T-cell (primary cell): ENCODE data around the gene NR2F1. TPM values are rescaled to one million over a fixed set of nuclear protein-coding genes. Genes with fewer than 3 reads are reported as not detected.

Source experiments
- ATAC-seq, 4 experiments: fragments of 200-7000 bp in 3 of 4; fragments of 150-1000 bp in 1 of 4; cut with Tn5 transposase; replicated peaks in 1 of 4; 1 replicate in 3 of 4; 2 replicates in 1 of 4; pipeline ENCODE4 v1.10.0; 2021; ENCODE audit warnings: moderate library complexity in 3 of 4, mild to moderate bottlenecking in 2 of 4, moderate number of reproducible peaks in 1 of 4
- CTCF ChIA-PET, 2 donors: fragments of 300-600 bp; sonication (Branson Sonifier 250); formaldehyde crosslinking; loops; one replicate each; lab custom pipeline; 2022; ENCODE audit warnings: antibody characterized with exemption in 2 of 2; lab: Charles Lee
- POLR2A ChIA-PET, 2 donors: fragments of 300-600 bp; sonication (Branson Sonifier 250); formaldehyde crosslinking; loops; one replicate each; lab custom pipeline; 2022; ENCODE audit warnings: antibody characterized with exemption in 2 of 2; lab: Charles Lee
- DNase-seq, 35 experiments: peaks; one replicate each; pipeline versions ENCODE4 v3.0.0 to v3.0.0-alpha.2; 2013 to 2023
- H3K27ac ChIP-seq: one replicate; pipeline ENCODE4 v1.5.1; 2013; ENCODE audit warnings: low read length
- H3K27me3 ChIP-seq, 2 experiments: replicated peaks in 1 of 2; 1 replicate in 1 of 2; 2 replicates in 1 of 2; pipeline versions ENCODE4 v1.6.1 to v1.7.0; 2013; ENCODE audit warnings: low read length in 1 of 2, mixed read lengths in 1 of 2; ENCODE audit not compliant: control insufficient read depth in 2 of 2, insufficient read depth in 2 of 2; ENCODE audit errors: extremely low read depth in 1 of 2
- H3K36me3 ChIP-seq, 2 donors: 1 replicate in 1 of 2; 2 replicates in 1 of 2; pipeline versions ENCODE4 v1.6.1 to v1.7.0; 2013; ENCODE audit warnings: low read length in 1 of 2; ENCODE audit not compliant: control insufficient read depth in 2 of 2, insufficient read depth in 1 of 2; ENCODE audit errors: extremely low read depth in 1 of 2
- H3K4me1 ChIP-seq, 2 experiments: 1 replicate in 1 of 2; 2 replicates in 1 of 2; pipeline versions ENCODE4 v1.6.1 to v1.7.0; 2013; ENCODE audit warnings: low read length in 2 of 2, mixed read lengths in 1 of 2; ENCODE audit not compliant: insufficient read depth in 2 of 2, control insufficient read depth in 1 of 2; ENCODE audit errors: extremely low read depth in 1 of 2
- H3K4me3 ChIP-seq, 2 donors: 1 replicate in 1 of 2; 2 replicates in 1 of 2; pipeline versions ENCODE4 v1.5.1 to v1.7.0; 2013; ENCODE audit warnings: mild to moderate bottlenecking in 2 of 2, low read length in 1 of 2, moderate library complexity in 1 of 2; ENCODE audit not compliant: control insufficient read depth in 1 of 2; ENCODE audit errors: extremely low read depth in 1 of 2
- H3K9me3 ChIP-seq: 2 replicates; pipeline ENCODE4 v1.7.0; 2013
- H3K27ac Mint-ChIP-seq, 2 donors: one replicate each; pipeline ENCODE4 v1.8.0; 2020 to 2021; ENCODE audit warnings: mild to moderate bottlenecking in 2 of 2, mixed read lengths in 2 of 2
- H3K27me3 Mint-ChIP-seq, 2 donors: one replicate each; pipeline ENCODE4 v1.8.0; 2021 to 2022; ENCODE audit warnings: mixed read lengths in 2 of 2
- H3K36me3 Mint-ChIP-seq: one replicate; pipeline ENCODE4 v1.8.0; 2021; ENCODE audit warnings: mixed read lengths
- H3K4me1 Mint-ChIP-seq, 3 donors: one replicate each; pipeline ENCODE4 v1.8.0; 2020 to 2022; ENCODE audit warnings: mixed read lengths in 3 of 3, mild to moderate bottlenecking in 1 of 3
- H3K4me3 Mint-ChIP-seq, 3 donors: one replicate each; pipeline ENCODE4 v1.8.0; 2020 to 2022; ENCODE audit warnings: mild to moderate bottlenecking in 3 of 3, mixed read lengths in 3 of 3, moderate library complexity in 3 of 3
- H3K9me3 Mint-ChIP-seq, 3 donors: one replicate each; pipeline ENCODE4 v1.8.0; 2020 to 2022; ENCODE audit warnings: mixed read lengths in 3 of 3
- WGBS: methylation state at CpG from one replicate; pipeline ENCODE4 v1.1.5; 2013; ENCODE audit warnings: missing lambda C conversion rate; ENCODE audit not compliant: insufficient coverage; 5-methylcytosine and 5-hydroxymethylcytosine counted together
- total RNA-seq, 35 experiments: library from RNA in 6 of 35; stranded (reverse) in 6 of 35; fragments of 120-200 nt in 1 of 35; gene quantifications; one replicate each; pipeline versions ENCODE4 v1.2.1 to v1.2.4 and lab custom pipeline; 2013 to 2026

The NR2F1 gene
- total RNA-seq, 5 donors from 2014 or later (not counting 1 experiment from before 2014, with no cell fraction given), result 0.25 to 0.67 (median 0.33) TPM; not detected in 2

GRCh38 chr5:93577854-93578812 is 4.9 kb upstream of the NR2F1 start:
- H3K27ac ChIP-seq, result no peak overlapping the region
- Mint-ChIP-seq H3K27ac (peak overlapping the region in 1 of 2 donors; percentile 20), H3K9me3 (no peaks in the 10 kb centered on the region), H3K4me3 (peak overlapping the region; percentile 21 to 48 (median 34)), H3K4me1 (peaks cover 20 to 27% (median 22%) of the 10 kb centered on the region in 3 donors), H3K36me3 (no peaks in the 10 kb centered on the region), H3K27me3 (peaks cover 65 to 68% of the 10 kb centered on the region in 2 donors)
- ChIA-PET CTCF (interaction anchor here in 1 of 2 donors (0.5 to 0.7 kb wide), 2 partner anchors 226 to 526 kb away, joined by 3 to 4 read pairs; no protein-coding TSS in a partner anchor), POLR2A (interaction anchor here in 1 of 2 donors (0.6 kb wide), 1 partner anchor 226 kb away, joined by 4 read pairs; no protein-coding TSS in a partner anchor)
- H3K4me1 ChIP-seq, result peaks cover 4 to 45% of the 10 kb centered on the region in 2 experiments
- no peak overlapping the region for H3K4me3 ChIP-seq
- H3K27me3 ChIP-seq, result peaks cover 26 to 71% of the 10 kb centered on the region in 2 experiments
- no peak for DNase-seq
- no peaks in the 10 kb centered on the region for H3K9me3 ChIP-seq
- WGBS, result 30% methylated on average over 9 of the region's 25 CpGs
- ATAC-seq, result no peak
- no peaks in the 10 kb centered on the region for H3K36me3 ChIP-seq

GRCh38 chr5:93578813-93579691 is 4.0 kb upstream of the NR2F1 start:
- Mint-ChIP-seq H3K27ac (no peak overlapping the region), H3K4me1 (peaks cover 20 to 26% (median 25%) of the 10 kb centered on the region in 3 donors), H3K27me3 (peaks cover 55 to 59% of the 10 kb centered on the region in 2 donors), H3K36me3 (no peaks in the 10 kb centered on the region), H3K9me3 (no peaks in the 10 kb centered on the region), H3K4me3 (peak overlapping the region in 1 of 3 donors; percentile 48)
- H3K4me3 ChIP-seq, result peak overlapping the region; percentile 16 to 35
- peaks cover 20 to 68% of the 10 kb centered on the region in 2 experiments for H3K27me3 ChIP-seq
- no peak overlapping the region for H3K27ac ChIP-seq
- ChIA-PET POLR2A (interaction anchor here in 1 of 2 donors (0.5 kb wide), 1 partner anchor 34 kb away, joined by 8 read pairs; no protein-coding TSS in a partner anchor), CTCF (no interaction called here)
- ATAC-seq, result no peak
- H3K36me3 ChIP-seq, result no peaks in the 10 kb centered on the region
- 3% methylated on average over 29 of the region's 49 CpGs for WGBS
- H3K9me3 ChIP-seq, result no peaks in the 10 kb centered on the region
- no peak for DNase-seq
- peaks cover 11 to 53% of the 10 kb centered on the region in 2 experiments for H3K4me1 ChIP-seq

- H3K36me3 ChIP-seq, result no peaks in the 10 kb centered on the region
- Mint-ChIP-seq H3K4me1 (peaks cover 20 to 26% (median 25%) of the 10 kb centered on the region in 3 donors), H3K36me3 (no peaks in the 10 kb centered on the region), H3K27me3 (peaks cover 49 to 52% of the 10 kb centered on the region in 2 donors), H3K27ac (no peak overlapping the region), H3K9me3 (no peaks in the 10 kb centered on the region), H3K4me3 (peak overlapping the region in 2 of 3 donors; percentile 69 to 76)
- DNase-seq (peak in 1 of 35 experiments; percentile 27), ATAC-seq (peak in 2 of 4 experiments; percentile 2 to 3)
- ChIA-PET CTCF (no interaction called here), POLR2A (interaction anchor here in 1 of 2 donors (0.5 kb wide), 1 partner anchor 33 kb away, joined by 8 read pairs; no protein-coding TSS in a partner anchor)
- no peak overlapping the region for H3K27ac ChIP-seq
- WGBS, result 3% methylated on average over 32 of the region's 32 CpGs
- peaks cover 17 to 62% of the 10 kb centered on the region in 2 experiments for H3K27me3 ChIP-seq
- H3K9me3 ChIP-seq, result no peaks in the 10 kb centered on the region
- peaks cover 11 to 53% of the 10 kb centered on the region in 2 experiments for H3K4me1 ChIP-seq
- peak overlapping the region; percentile 46 to 78 for H3K4me3 ChIP-seq
These were observed 3.3 kb upstream of the NR2F1 start for GRCh38 chr5:93579692-93580062.

- Mint-ChIP-seq H3K36me3 (no peaks in the 10 kb centered on the region), H3K4me3 (peak overlapping the region in 2 of 3 donors; percentile 69 to 76), H3K9me3 (no peaks in the 10 kb centered on the region), H3K4me1 (peaks cover 20 to 27% (median 27%) of the 10 kb centered on the region in 3 donors), H3K27me3 (peaks cover 44 to 47% of the 10 kb centered on the region in 2 donors), H3K27ac (no peak overlapping the region)
- no peaks in the 10 kb centered on the region for H3K36me3 ChIP-seq
- peaks cover 12 to 62% of the 10 kb centered on the region in 2 experiments for H3K27me3 ChIP-seq
- DNase-seq, result peak in 1 of 35 experiments; percentile 31
- H3K9me3 ChIP-seq, result no peaks in the 10 kb centered on the region
- CTCF ChIA-PET, result interaction anchor here in 1 of 2 donors (0.6 to 1.1 kb wide), 2 partner anchors 219 to 220 kb away, joined by 3 read pairs; no protein-coding TSS in a partner anchor
- H3K27ac ChIP-seq, result no peak overlapping the region
- POLR2A ChIA-PET, result no interaction called here
- H3K4me3 ChIP-seq, result peak overlapping the region; percentile 46 to 78
- H3K4me1 ChIP-seq, result peaks cover 11 to 56% of the 10 kb centered on the region in 2 experiments
- 4% methylated on average over 52 of the region's 73 CpGs for WGBS
- ATAC-seq, result peak in 2 of 4 experiments; percentile 19 to 28
These were observed 2.7 kb upstream of the NR2F1 start for GRCh38 chr5:93580063-93580926.

GRCh38 chr5:93580927-93581445 is 2.0 kb upstream of the NR2F1 start, which contains the start of gene NR2F1-AS1:
Gene NR2F1-AS1, minus strand, starts transcription at chr5:93581219.
- Mint-ChIP-seq H3K27me3 (peaks cover 44 to 46% of the 10 kb centered on the region in 2 donors), H3K36me3 (no peaks in the 10 kb centered on the region), H3K9me3 (no peaks in the 10 kb centered on the region), H3K4me1 (peaks cover 26 to 32% (median 31%) of the 10 kb centered on the region in 3 donors), H3K4me3 (peak within 1 kb of the TSS in 2 of 3 donors; percentile 69 to 76), H3K27ac (no peak within 1 kb of the TSS)
- no peaks in the 10 kb centered on the region for H3K9me3 ChIP-seq
- no peaks in the 10 kb centered on the region for H3K36me3 ChIP-seq
- ChIA-PET POLR2A (no interaction called here), CTCF (interaction anchor here in 1 of 2 donors (0.6 to 1.1 kb wide), 3 partner anchors 19 to 219 kb away, joined by 3 read pairs; no protein-coding TSS in a partner anchor)
- peaks cover 16 to 69% of the 10 kb centered on the region in 2 experiments for H3K27me3 ChIP-seq
- no peak within 1 kb of the TSS for H3K27ac ChIP-seq
- peaks cover 11 to 61% of the 10 kb centered on the region in 2 experiments for H3K4me1 ChIP-seq
- WGBS, result 1% methylated on average over 20 of the region's 41 CpGs
- H3K4me3 ChIP-seq, result peak within 1 kb of the TSS; percentile 46 to 78
- ATAC-seq (peak; percentile 15 to 51 (median 24)), DNase-seq (no peak)
